Gastrocnemius medialis (tissue), 4 donors: Measurements from ENCODE around the gene CHID1. TPM values are rescaled to one million over a fixed set of nuclear protein-coding genes. Genes with fewer than 3 reads are reported as not detected.

Source experiments
- ATAC-seq, 2 donors: fragments of 150-250 bp; one replicate each; pipeline ENCODE4 v1.9.1; 2016
- DNase-seq, 2 donors: peaks; one replicate each; pipeline ENCODE4 v3.0.0-alpha.2; 2019
- H3K27ac ChIP-seq, 4 donors: fragments of 200-600 bp; sonication (generic); 1 replicate in 1 of 4; 2 replicates in 3 of 4; pipeline ENCODE4 v1.5.1; 2016 to 2018; ENCODE audit warnings: mild to moderate bottlenecking in 2 of 4, moderate library complexity in 1 of 4
- H3K27me3 ChIP-seq, 3 donors: fragments of 200-600 bp; sonication (generic) in 2 of 3; 1 replicate in 1 of 3; 2 replicates in 2 of 3; pipeline versions ENCODE4 v1.5.1 to v1.6.0; 2016 to 2019; ENCODE audit warnings: mild to moderate bottlenecking in 1 of 3, moderate library complexity in 1 of 3
- H3K36me3 ChIP-seq, 2 donors: fragments of 200-600 bp; sonication (generic) in 1 of 2; one replicate each; pipeline ENCODE4 v1.5.1; 2017 to 2018
- H3K4me1 ChIP-seq, 2 donors: fragments of 200-600 bp; sonication (generic) in 1 of 2; one replicate each; pipeline ENCODE4 v1.5.1; 2016 to 2017; ENCODE audit warnings: mild to moderate bottlenecking in 2 of 2
- H3K4me3 ChIP-seq, 4 donors: fragments of 200-600 bp; sonication (generic) in 3 of 4; 1 replicate in 1 of 4; 2 replicates in 3 of 4; pipeline ENCODE4 v1.5.1; 2016 to 2019; ENCODE audit warnings: mild to moderate bottlenecking in 2 of 4
- H3K9me3 ChIP-seq, 3 donors: fragments of 200-600 bp; sonication (generic) in 2 of 3; 1 replicate in 1 of 3; 2 replicates in 2 of 3; pipeline ENCODE4 v1.5.1; 2016 to 2019
- CTCF ChIP-seq, 5 experiments: fragments of 450-650 bp in 3 of 5; fragments of 200-600 bp in 2 of 5; sonication (generic) in 2 of 5; IDR thresholded peaks in 4 of 5; conservative IDR thresholded peaks in 1 of 5; 1 replicate in 4 of 5; 2 replicates in 1 of 5; pipeline ENCODE4 v1.5.1; 2016 to 2019; ENCODE audit warnings: antibody characterized with exemption in 5 of 5, mild to moderate bottlenecking in 3 of 5, moderate library complexity in 3 of 5
- POLR2A ChIP-seq, 2 donors: fragments of 450-650 bp; IDR thresholded peaks; one replicate each; pipeline ENCODE4 v1.6.1; 2017; ENCODE audit warnings: antibody characterized with exemption in 2 of 2, mild to moderate bottlenecking in 2 of 2, moderate library complexity in 2 of 2
- in situ Hi-C, 4 donors: fragments of 200-750 bp; cut with MboI; loops; one replicate each; pipeline versions ENCODE4 v1.15.0 to v1.8.0; 2017; ENCODE audit warnings: low sequenced_read_pairs in 4 of 4
- intact Hi-C: fragments of 100-400 bp; cut with DNase I; formaldehyde crosslinking; loops from one replicate; pipeline ENCODE4 v1.15.1; 2023; ENCODE audit warnings: low total_unique reads
- total RNA-seq, 4 donors: library from RNA; depleted of rRNA; stranded (reverse); fragments of >200 nt; gene quantifications; one replicate each; pipeline versions ENCODE4 v1.1.0 to v1.2.3, GENCODE V29; 2016

Gene CHID1
- total RNA-seq, 4 donors from 2014 or later: 23.3 to 43.2 (median 33.1) TPM

GRCh38 chr11:852762-853161 lies 57.8 kb downstream of the CHID1 start:
- Histone ChIP-seq H3K4me1 (peaks cover 15 to 16% of the 10 kb centered on the region in 2 donors), H3K27ac (no peak overlapping the region), H3K4me3 (no peak overlapping the region), H3K36me3 (no peaks in the 10 kb centered on the region), H3K27me3 (peaks cover 10 to 15% (median 11%) of the 10 kb centered on the region in 3 donors), H3K9me3 (no peaks in the 10 kb centered on the region)
- no peak for ATAC-seq
- no peak for TF ChIP-seq CTCF (IDR thresholded peaks at IDR 0.05 in 4 of 5, conservative IDR thresholded peaks at IDR 0.05 in 1 of 5)
- no peak for TF ChIP-seq POLR2A (IDR thresholded peaks at IDR 0.05)
- intact Hi-C loops: no loop called here
- in situ Hi-C loops: no loop called here
- no peak for DNase-seq

- in situ Hi-C loops: no loop called here
- H3K4me1 ChIP-seq: peaks cover 15 to 16% of the 10 kb centered on the region in 2 donors
- no peak overlapping the region for H3K4me3 ChIP-seq
- no peak for TF ChIP-seq POLR2A (IDR thresholded peaks at IDR 0.05)
- no peak for TF ChIP-seq CTCF (IDR thresholded peaks at IDR 0.05 in 4 of 5, conservative IDR thresholded peaks at IDR 0.05 in 1 of 5)
- no peak for DNase-seq
- no peak overlapping the region for H3K27ac ChIP-seq
- intact Hi-C loops: no loop called here
- peaks cover 10 to 16% (median 11%) of the 10 kb centered on the region in 3 donors for H3K27me3 ChIP-seq
- H3K36me3 ChIP-seq: no peaks in the 10 kb centered on the region
- no peak for ATAC-seq
- H3K9me3 ChIP-seq: no peaks in the 10 kb centered on the region
These were observed 59.5 kb downstream of the CHID1 start for GRCh38 chr11:850775-851763.

DNA sequence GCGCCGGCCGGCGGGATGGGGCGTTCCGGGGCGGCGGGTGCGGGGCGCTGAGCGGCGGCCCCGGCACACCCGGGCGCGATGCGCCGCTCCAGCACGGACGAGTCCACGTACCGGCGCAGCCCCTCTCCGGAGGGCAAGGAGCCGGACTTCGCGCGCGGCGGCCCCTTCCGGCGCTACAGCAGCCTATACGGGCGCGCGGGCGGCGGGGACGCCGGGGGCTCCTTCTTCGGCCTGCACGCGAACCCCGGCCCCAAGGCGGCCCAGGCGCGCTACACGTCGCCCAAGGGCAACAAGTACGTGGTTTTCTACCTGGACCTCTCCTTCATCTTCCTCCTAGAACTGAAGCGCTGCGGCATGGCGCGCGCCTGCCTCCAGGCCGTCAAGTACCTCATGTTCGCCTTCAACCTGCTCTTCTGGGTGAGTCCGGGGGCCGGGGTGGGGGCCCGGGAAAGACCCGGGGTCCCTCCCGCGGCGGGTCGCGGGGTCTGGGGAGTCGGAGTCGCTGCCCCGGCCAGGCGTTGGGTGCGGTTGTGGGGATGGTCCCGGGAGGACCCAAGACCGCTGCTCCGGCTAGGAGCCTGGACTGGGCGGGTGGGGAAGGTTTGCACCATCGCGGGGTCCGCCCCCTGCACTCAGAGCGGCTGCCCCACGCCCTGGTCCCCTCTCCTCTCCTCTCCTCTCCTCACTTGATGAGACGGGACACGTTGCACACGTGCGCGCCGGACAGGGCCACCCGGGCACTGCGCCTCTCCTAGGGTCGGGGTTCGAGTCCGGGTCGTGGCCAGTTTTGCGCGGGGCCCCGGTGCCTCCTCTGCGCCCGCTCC lies 60.4 kb downstream of the CHID1 start:
- in situ Hi-C loops: no loop called here
- DNase-seq (no peak), ATAC-seq (no peak)
- peak overlapping the region in 2 of 4 donors; percentile 13 for H3K4me3 ChIP-seq
- no peaks in the 10 kb centered on the region for H3K36me3 ChIP-seq
- H3K9me3 ChIP-seq: no peaks in the 10 kb centered on the region
- peaks cover 10 to 16% (median 11%) of the 10 kb centered on the region in 3 donors for H3K27me3 ChIP-seq
- H3K4me1 ChIP-seq: peaks cover 17 to 21% of the 10 kb centered on the region in 2 donors
- intact Hi-C loops: loop anchor here (5.0 kb wide), 1 partner anchor 77 kb away; the partner anchor contains the start of gene AP2A2
- TF ChIP-seq CTCF (IDR thresholded peaks at IDR 0.05 in 4 of 5, conservative IDR thresholded peaks at IDR 0.05 in 1 of 5): no peak
- TF ChIP-seq POLR2A (IDR thresholded peaks at IDR 0.05): no peak
- no peak overlapping the region for H3K27ac ChIP-seq

DNA sequence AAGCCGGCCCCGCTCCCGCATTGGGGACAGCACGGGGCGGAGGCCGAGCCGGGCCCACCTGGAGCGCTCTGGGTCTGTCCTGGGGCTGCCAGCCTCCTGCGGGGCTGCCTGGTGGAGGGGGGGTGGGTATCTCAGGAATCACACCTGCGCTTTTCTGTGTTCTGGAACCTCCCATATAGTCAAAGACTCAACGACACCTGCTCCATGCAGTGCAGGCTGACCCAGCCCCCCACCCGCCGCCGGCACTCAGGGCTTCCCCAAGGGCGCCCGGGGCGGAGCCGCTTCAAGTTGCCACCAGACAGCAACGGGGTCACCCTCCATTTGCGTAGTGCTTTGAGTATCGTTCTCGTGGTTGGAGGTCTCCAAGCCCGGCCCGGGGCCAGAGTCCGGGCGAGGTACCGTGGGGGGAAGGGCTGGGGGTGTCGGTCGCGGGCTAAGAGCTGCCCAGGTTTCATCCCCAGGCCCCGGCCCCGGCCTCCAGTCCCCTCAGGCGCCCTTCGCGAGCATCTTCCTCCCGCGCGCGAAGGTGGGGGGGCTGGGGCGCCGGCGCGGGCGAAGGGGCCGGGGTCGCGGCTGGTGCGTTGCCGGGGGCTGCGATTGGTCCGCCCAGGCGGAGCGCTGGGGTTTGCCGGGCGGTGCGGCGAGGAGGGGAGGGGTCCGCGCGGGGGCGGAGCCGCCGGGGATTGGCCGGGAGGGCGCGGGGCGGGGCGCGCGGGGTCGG lies 61.3 kb downstream of the CHID1 start:
- Histone ChIP-seq H3K4me3 (peak overlapping the region; percentile 16 to 47 (median 40)), H3K36me3 (no peaks in the 10 kb centered on the region), H3K27ac (no peak overlapping the region), H3K4me1 (peaks cover 22 to 24% of the 10 kb centered on the region in 2 donors), H3K9me3 (no peaks in the 10 kb centered on the region), H3K27me3 (peaks cover 10 to 16% (median 11%) of the 10 kb centered on the region in 3 donors)
- intact Hi-C loops: loop anchor here (5.0 kb wide), 1 partner anchor 78 kb away; the partner anchor contains the start of gene AP2A2
- TF ChIP-seq POLR2A (IDR thresholded peaks at IDR 0.05): no peak
- TF ChIP-seq CTCF (IDR thresholded peaks at IDR 0.05 in 4 of 5, conservative IDR thresholded peaks at IDR 0.05 in 1 of 5): no peak
- DNase-seq (no peak), ATAC-seq (no peak)
- in situ Hi-C loops: no loop called here
